GM12864 (cell line): ENCODE data around the gene RAB3C.

ENCODE experiments used
- DNase-seq: peaks from one replicate; pipeline ENCODE4 v3.0.0-alpha.2; 2011; ENCODE audit warnings: low read depth
- H3K4me3 ChIP-seq: 2 replicates; pipeline ENCODE4 v1.5.1; 2011; ENCODE audit warnings: mild to moderate bottlenecking, low read depth, low read length, control low read depth
- TF ChIP-seq, protein P1 (sequence below): IDR thresholded peaks from 2 replicates; pipeline ENCODE4 v1.5.1; 2011; ENCODE audit warnings: low read depth, mild to moderate bottlenecking, moderate library complexity, low read length, control low read depth, inconsistent platforms; ENCODE audit errors: missing control alignments

RAB3C gene

DNA sequence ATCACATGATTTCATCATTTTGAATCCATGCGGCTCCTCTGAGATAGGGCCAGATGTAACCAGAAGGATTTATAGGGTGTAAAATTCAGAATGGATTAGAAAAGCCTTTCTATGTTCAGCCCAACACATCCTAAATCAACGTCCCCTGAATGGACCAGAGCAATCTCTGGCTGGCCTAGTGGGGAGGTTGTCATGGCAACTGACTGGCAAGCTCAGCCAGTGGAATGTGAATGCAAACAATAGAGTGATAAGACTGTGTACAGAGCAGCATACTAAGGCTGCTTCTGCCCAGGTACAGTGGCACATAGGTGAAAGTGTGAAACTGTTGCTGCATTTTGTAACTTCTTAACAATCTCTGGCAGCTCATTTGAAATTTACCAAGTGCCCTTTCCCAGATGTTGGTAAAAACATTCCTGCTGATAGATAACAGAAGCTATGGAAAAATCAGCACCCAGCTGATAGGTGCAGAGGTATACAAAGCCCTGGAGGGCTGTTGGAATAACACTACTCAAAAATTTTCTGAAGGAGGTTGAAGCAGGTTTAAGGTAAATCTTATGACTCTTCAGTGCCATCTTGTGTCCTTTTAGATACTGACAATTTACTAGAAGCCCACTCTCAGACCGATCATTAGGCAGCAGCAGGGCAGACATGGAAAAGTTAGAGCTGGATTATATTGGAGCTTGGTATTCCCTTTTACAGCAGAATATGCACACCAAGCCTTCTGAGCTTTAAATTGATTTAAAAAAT, 267.2 kb downstream of the RAB3C start:
- TF ChIP-seq, protein P1, sequence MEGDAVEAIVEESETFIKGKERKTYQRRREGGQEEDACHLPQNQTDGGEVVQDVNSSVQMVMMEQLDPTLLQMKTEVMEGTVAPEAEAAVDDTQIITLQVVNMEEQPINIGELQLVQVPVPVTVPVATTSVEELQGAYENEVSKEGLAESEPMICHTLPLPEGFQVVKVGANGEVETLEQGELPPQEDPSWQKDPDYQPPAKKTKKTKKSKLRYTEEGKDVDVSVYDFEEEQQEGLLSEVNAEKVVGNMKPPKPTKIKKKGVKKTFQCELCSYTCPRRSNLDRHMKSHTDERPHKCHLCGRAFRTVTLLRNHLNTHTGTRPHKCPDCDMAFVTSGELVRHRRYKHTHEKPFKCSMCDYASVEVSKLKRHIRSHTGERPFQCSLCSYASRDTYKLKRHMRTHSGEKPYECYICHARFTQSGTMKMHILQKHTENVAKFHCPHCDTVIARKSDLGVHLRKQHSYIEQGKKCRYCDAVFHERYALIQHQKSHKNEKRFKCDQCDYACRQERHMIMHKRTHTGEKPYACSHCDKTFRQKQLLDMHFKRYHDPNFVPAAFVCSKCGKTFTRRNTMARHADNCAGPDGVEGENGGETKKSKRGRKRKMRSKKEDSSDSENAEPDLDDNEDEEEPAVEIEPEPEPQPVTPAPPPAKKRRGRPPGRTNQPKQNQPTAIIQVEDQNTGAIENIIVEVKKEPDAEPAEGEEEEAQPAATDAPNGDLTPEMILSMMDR, result no peak
- DNase-seq, result no peak
- no peak overlapping the region for H3K4me3 ChIP-seq

DNA sequence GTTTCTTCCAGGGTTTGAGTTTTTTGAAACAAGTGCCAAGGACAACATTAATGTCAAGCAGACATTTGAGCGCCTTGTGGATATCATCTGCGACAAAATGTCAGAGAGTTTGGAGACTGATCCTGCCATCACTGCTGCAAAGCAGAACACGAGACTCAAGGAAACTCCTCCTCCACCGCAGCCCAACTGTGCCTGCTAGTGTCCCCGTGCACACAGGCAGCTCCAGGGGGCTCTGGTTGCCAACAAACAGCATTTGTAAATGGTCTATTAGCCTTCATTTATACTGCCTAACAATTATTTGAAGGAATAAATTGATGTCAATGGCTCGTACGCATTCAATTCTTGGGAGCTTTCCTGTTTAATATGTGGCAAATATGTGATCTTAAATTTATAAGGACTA, 268.3 kb downstream of the RAB3C start:
- TF ChIP-seq, protein P1, result no peak
- H3K4me3 ChIP-seq, result no peak overlapping the region
- no peak for DNase-seq

DNA sequence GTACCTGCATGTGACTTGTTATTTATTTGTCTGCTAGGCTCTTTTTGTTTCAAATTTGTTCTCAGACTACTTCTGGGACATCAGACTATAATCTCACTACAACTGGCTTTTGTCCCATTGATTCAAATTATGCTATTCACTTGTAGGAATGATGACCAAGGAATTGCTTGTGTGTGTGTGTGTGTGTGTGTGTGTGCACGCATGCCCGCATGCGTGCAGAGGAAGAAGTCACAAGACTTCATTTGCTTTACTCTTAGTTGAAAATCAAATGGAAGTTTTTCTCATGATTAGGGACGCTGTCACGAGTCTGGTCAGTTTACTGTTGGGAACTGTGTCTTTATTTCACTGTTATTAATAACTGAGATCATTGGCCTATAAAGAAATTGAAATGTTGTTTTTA, 268.7 kb downstream of the RAB3C start:
- TF ChIP-seq, protein P1, result no peak
- H3K4me3 ChIP-seq, result no peak overlapping the region
- no peak for DNase-seq

DNA sequence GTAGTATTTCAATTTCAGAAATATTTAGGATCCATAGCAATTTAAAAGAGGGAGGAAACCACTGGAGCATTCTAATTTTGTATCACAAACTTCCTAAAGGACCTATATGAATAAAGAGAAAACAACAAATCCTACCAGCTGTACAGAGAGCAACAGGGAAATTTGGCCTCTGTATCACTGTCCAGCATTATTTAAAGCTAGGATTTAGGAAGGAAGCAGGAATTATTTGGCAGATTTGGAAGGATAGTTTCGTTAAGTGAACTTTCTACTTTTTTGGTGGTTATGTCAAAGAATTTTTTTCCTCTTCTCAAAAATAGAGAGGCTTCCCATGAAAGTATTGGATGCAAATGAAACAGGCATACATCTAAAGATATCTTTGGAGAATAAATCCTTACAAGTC, 269.7 kb downstream of the RAB3C start:
- TF ChIP-seq, protein P1, result no peak
- no peak overlapping the region for H3K4me3 ChIP-seq
- DNase-seq, result no peak

DNA sequence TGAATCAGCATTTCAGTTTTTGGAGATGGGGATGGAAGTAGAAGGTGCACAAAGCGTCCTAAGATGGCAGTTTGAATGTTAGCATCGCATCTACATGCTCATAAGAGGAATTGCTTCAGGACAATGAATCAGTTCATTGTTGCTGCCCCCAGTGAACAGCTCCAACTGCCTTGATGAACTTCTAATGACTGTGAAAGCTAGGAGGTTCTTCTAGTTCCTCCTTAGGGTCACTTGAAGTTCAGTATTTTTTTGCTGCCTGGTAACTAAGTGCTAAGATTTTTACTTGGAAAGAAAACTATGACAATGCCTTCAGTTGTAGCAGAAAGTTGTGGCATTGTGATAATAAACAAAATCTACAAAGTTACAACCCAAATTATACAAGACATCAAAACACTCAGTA, 271.6 kb downstream of the RAB3C start:
- DNase-seq, result no peak
- TF ChIP-seq, protein P1, result no peak

DNA sequence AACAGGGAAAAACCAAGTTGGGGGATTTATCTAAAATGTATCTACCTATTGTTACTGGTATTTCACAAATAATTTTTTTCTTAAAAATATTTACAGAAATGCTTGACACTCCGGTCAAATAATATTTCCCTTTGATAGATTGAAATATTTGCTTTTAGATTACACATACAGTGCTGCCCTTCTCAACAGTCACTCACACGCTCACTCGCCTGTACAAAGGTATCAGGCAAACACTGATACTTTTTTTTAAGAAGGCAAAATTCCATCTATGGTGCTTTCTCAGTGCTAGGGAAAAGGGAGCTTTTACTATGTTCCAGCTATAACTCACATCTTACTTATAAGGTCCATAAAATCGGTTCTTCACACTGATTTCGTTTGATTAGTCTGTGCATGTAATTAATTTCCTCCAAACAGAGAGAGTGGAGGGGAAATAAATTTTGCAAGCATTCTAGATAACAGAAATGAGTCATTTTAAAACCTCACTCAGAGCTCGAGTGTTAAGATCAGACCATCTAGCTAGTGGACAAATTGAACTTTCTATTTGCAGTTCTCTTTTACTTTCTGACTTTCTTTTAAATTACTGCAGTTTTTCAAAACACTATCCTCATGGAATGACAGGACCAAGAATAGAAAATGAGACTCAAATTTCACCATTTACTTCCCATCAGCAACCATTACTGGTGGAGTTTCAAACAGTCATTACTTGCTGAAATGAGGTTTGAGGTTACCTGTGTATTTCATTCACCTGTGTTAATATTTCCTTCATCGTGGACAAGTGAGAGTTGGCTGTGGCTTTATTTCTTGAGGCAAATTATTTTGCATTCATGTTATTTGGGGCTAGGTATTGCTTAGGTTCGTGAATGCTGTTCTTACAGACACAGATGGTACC, 273.2 kb downstream of the RAB3C start:
- no peak for DNase-seq
- TF ChIP-seq, protein P1, result no peak

More for the DNA sequence above, 271.6 kb downstream of the RAB3C start:
- H3K4me3 ChIP-seq, result no peak overlapping the region

DNA sequence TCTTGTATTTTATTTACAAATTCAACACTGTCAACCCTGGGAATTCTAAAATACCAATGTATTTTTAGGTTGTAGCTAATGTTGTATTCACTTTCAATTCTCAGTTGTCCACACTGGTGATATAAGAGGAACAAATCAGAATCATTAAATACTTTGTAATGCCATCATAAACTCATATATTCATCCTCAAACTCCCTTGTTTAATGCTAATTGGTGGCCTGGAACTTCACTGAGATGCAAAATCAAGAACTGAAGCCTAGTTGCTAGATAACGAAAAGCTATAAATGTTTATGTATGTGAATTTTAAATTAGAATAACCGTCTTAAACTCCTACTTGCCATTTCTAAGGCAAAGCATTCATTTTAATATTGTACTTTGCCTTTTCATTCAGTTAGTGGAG, 274.7 kb downstream of the RAB3C start:
- TF ChIP-seq, protein P1, result no peak
- DNase-seq, result no peak
- H3K4me3 ChIP-seq, result no peak overlapping the region

More for the DNA sequence above, 273.2 kb downstream of the RAB3C start:
- no peak overlapping the region for H3K4me3 ChIP-seq
